PC-3 (cell line): ENCODE results near the gene ELK4. TPM values are rescaled to one million over a fixed set of nuclear protein-coding genes. Genes with fewer than 3 reads are reported as not detected.

ENCODE experiments used
- ATAC-seq: fragments of 200-7000 bp; cut with Tn5 transposase; 2 replicates; pipeline ENCODE4 v1.9.1; 2020; ENCODE audit warnings: mild to moderate bottlenecking, moderate library complexity
- BruUV-seq: library from RNA; stranded (reverse); fragments of 400-500 nt; replicated peaks from 2 replicates; lab custom pipeline; 2021; lab: Mats Ljungman, UMichigan
- CTCF ChIA-PET: fragments of 300-600 bp; sonication (Branson Sonifier 250); formaldehyde crosslinking; loops from one replicate; lab custom pipeline; 2022; ENCODE audit warnings: antibody characterized with exemption; lab: Charles Lee
- POLR2A ChIA-PET: fragments of 300-600 bp; sonication (Branson Sonifier 250); formaldehyde crosslinking; loops from one replicate; lab custom pipeline; 2022; ENCODE audit warnings: antibody characterized with exemption; ENCODE audit not compliant: unreplicated experiment; lab: Charles Lee
- DNase-seq: peaks from one replicate; pipeline ENCODE4 v3.0.0-alpha.2; 2015
- H2AFZ ChIP-seq: fragments of 300-600 bp; sonication (generic); 2 replicates; pipeline ENCODE4 v1.6.0; 2016; ENCODE audit warnings: antibody characterized with exemption, low read length
- H3F3A ChIP-seq: fragments of 300-600 bp; sonication (generic); one replicate; pipeline ENCODE4 v1.6.0; 2017; ENCODE audit warnings: antibody characterized with exemption, low read length, control low read depth, mild to moderate bottlenecking; ENCODE audit not compliant: unreplicated experiment
- H3K27ac ChIP-seq: fragments of 300-600 bp; sonication (generic); 2 replicates; pipeline ENCODE4 v1.5.1; 2016; ENCODE audit warnings: mild to moderate bottlenecking, low read length
- H3K27me3 ChIP-seq: fragments of 300-600 bp; sonication (generic); 2 replicates; pipeline ENCODE4 v1.6.1; 2016; ENCODE audit warnings: low read length, mixed read lengths
- H3K36me3 ChIP-seq: fragments of 300-600 bp; sonication (generic); 2 replicates; pipeline ENCODE4 v1.6.1; 2016; ENCODE audit warnings: low read depth, mixed run types, low read length, mixed read lengths
- H3K4me1 ChIP-seq: fragments of 300-600 bp; sonication (generic); 2 replicates; pipeline ENCODE4 v1.5.1; 2016; ENCODE audit warnings: low read length; ENCODE audit not compliant: insufficient read depth
- H3K4me2 ChIP-seq: fragments of 300-600 bp; sonication (generic); 2 replicates; pipeline ENCODE4 v1.6.0; 2016; ENCODE audit warnings: low read length
- H3K4me3 ChIP-seq: fragments of 300-600 bp; sonication (generic); 2 replicates; pipeline ENCODE4 v1.5.1; 2016; ENCODE audit warnings: mild to moderate bottlenecking, low read length, mixed read lengths
- H3K79me2 ChIP-seq: fragments of 300-600 bp; sonication (generic); 2 replicates; pipeline ENCODE4 v1.6.1; 2017; ENCODE audit warnings: low read length, mixed read lengths
- H3K9ac ChIP-seq: fragments of 300-600 bp; sonication (generic); 2 replicates; pipeline ENCODE4 v1.6.0; 2016; ENCODE audit warnings: mild to moderate bottlenecking, low read length
- H3K9me2 ChIP-seq: fragments of 300-600 bp; sonication (generic); replicated peaks from 2 replicates; pipeline ENCODE4 v1.6.1; 2016; ENCODE audit warnings: mixed run types, low read length, mixed read lengths
- H3K9me3 ChIP-seq: fragments of 300-600 bp; sonication (generic); 2 replicates; pipeline ENCODE4 v1.6.1; 2016; ENCODE audit warnings: low read length, mixed read lengths
- H4K20me1 ChIP-seq: fragments of 300-600 bp; sonication (generic); 2 replicates; pipeline ENCODE4 v1.6.1; 2016; ENCODE audit warnings: low read length, mixed read lengths
- CTCF ChIP-seq: fragments of 300-600 bp; sonication (generic); conservative IDR thresholded peaks from 2 replicates; pipeline ENCODE4 v1.5.1; 2017; ENCODE audit warnings: antibody characterized with exemption, low read depth, mild to moderate bottlenecking, low read length
- EZH2 ChIP-seq: fragments of 300-600 bp; sonication (generic); IDR thresholded peaks from one replicate; pipeline ENCODE4 v1.6.1; 2017; ENCODE audit warnings: antibody characterized with exemption, mild to moderate bottlenecking, low read length; ENCODE audit not compliant: unreplicated experiment
- EZH2phosphoT487 ChIP-seq: fragments of 300-600 bp; sonication (generic); IDR thresholded peaks from 2 replicates; pipeline ENCODE4 v1.6.1; 2018; ENCODE audit warnings: mild to moderate bottlenecking, antibody characterized with exemption, low read length, borderline replicate concordance
- intact Hi-C: fragments of 100-400 bp; cut with micrococcal nuclease; formaldehyde crosslinking; loops from 2 replicates; pipeline ENCODE4 v1.9.0; 2023
- total RNA-seq: library from RNA; depleted of rRNA; stranded (reverse); fragments of >200 nt; gene quantifications from 2 replicates; pipeline ENCODE4 v1.2.3, GENCODE V29; 2014

Gene ELK4
- total RNA-seq, 1 experiment from 2014 or later = 16.3 TPM

GRCh38 chr1:205576011-205576410 lies 55.8 kb downstream of the ELK4 start:
- no TSS peak for BruUV-seq
- no peaks in the 10 kb centered on the region for H3F3A ChIP-seq
- no peaks in the 10 kb centered on the region for H3K79me2 ChIP-seq
- intact Hi-C loops = no loop called here
- ChIA-PET POLR2A (no interaction called here), CTCF (interaction anchor here (0.6 kb wide), 1 partner anchor 14 kb away, joined by 3 read pairs; no protein-coding TSS in a partner anchor)
- H3K36me3 ChIP-seq = no peaks in the 10 kb centered on the region
- DNase-seq (no peak), ATAC-seq (no peak)
- no peaks in the 10 kb centered on the region for H4K20me1 ChIP-seq
- H3K9ac ChIP-seq = no peak overlapping the region
- H3K27me3 ChIP-seq = no peaks in the 10 kb centered on the region
- H3K4me3 ChIP-seq = no peak overlapping the region
- H3K9me2 ChIP-seq = no peaks in the 10 kb centered on the region
- TF ChIP-seq EZH2phosphoT487 (no peak), CTCF (no peak), EZH2 (no peak)
- peaks cover 25% of the 10 kb centered on the region for H3K4me1 ChIP-seq
- no peak overlapping the region for H2AFZ ChIP-seq
- no peak overlapping the region for H3K4me2 ChIP-seq
- H3K9me3 ChIP-seq = no peaks in the 10 kb centered on the region
- no peak overlapping the region for H3K27ac ChIP-seq

- no TSS peak for BruUV-seq
- TF ChIP-seq CTCF = no peak
- TF ChIP-seq EZH2phosphoT487 = no peak
- no peak for TF ChIP-seq EZH2
- Histone ChIP-seq H3K4me3 (no peak overlapping the region), H3K4me2 (no peak overlapping the region), H3K79me2 (no peaks in the 10 kb centered on the region), H4K20me1 (no peaks in the 10 kb centered on the region), H3K27ac (no peak overlapping the region), H3K9me2 (no peaks in the 10 kb centered on the region), H3K4me1 (peaks cover 25% of the 10 kb centered on the region), H2AFZ (no peak overlapping the region), H3K9me3 (no peaks in the 10 kb centered on the region), H3K9ac (no peak overlapping the region), H3K27me3 (no peaks in the 10 kb centered on the region), H3F3A (no peaks in the 10 kb centered on the region), H3K36me3 (no peaks in the 10 kb centered on the region)
- DNase-seq (no peak), ATAC-seq (no peak)
- intact Hi-C loops = no loop called here
- ChIA-PET CTCF (interaction anchor here (0.6 kb wide), 1 partner anchor 15 kb away, joined by 3 read pairs; no protein-coding TSS in a partner anchor), POLR2A (no interaction called here)
Observed at GRCh38 chr1:205575294-205575885, 56.4 kb downstream of the ELK4 start.

- Histone ChIP-seq H3K4me3 (no peak overlapping the region), H3K9me3 (no peaks in the 10 kb centered on the region), H2AFZ (no peak overlapping the region), H3K4me1 (peaks cover 5% of the 10 kb centered on the region; the same call in 1 of the 2 replicates), H3K9me2 (no peaks in the 10 kb centered on the region), H3K9ac (no peak overlapping the region), H3F3A (no peaks in the 10 kb centered on the region), H4K20me1 (no peaks in the 10 kb centered on the region), H3K4me2 (no peak overlapping the region), H3K27ac (no peak overlapping the region), H3K27me3 (peaks cover 10% of the 10 kb centered on the region; the same call in 1 of the 2 replicates), H3K36me3 (no peaks in the 10 kb centered on the region), H3K79me2 (no peaks in the 10 kb centered on the region)
- intact Hi-C loops = no loop called here
- TF ChIP-seq CTCF (no peak), EZH2 (no peak), EZH2phosphoT487 (no peak)
- CTCF ChIA-PET = no interaction called here
- BruUV-seq = no TSS peak
- POLR2A ChIA-PET = interaction anchor here (0.5 kb wide), 2 partner anchors 16 to 17 kb away, joined by 3 to 5 read pairs; no protein-coding TSS in a partner anchor
- DNase-seq (no peak), ATAC-seq (no peak)
Observed at GRCh38 chr1:205572421-205572820, 59.4 kb downstream of the ELK4 start.
